ENCODE data around the gene TMEM272.

The TMEM272 gene

GRCh38 chr13:51811046-51811445 lies 33.9 kb downstream of the TMEM272 start:
- Mint-ChIP-seq H3K27me3 (no peaks in the 10 kb centered on the region), H3K36me3 (peaks cover 9% of the 10 kb centered on the region), H3K4me3 (no peak overlapping the region), H3K27ac (no peak overlapping the region), H3K4me1 (peaks cover 29% of the 10 kb centered on the region), H3K9me3 (peaks cover 3% of the 10 kb centered on the region)
- ATAC-seq = no peak

GRCh38 chr13:51808811-51809210 lies 36.2 kb downstream of the TMEM272 start:
- Mint-ChIP-seq H3K27me3 (no peaks in the 10 kb centered on the region), H3K4me3 (no peak overlapping the region), H3K4me1 (peaks cover 34% of the 10 kb centered on the region), H3K36me3 (peaks cover 9% of the 10 kb centered on the region), H3K27ac (no peak overlapping the region), H3K9me3 (peaks cover 3% of the 10 kb centered on the region)
- no peak for ATAC-seq

- Mint-ChIP-seq H3K4me1 (peaks cover 35% of the 10 kb centered on the region), H3K9me3 (peaks cover 3% of the 10 kb centered on the region), H3K27me3 (no peaks in the 10 kb centered on the region), H3K36me3 (peaks cover 9% of the 10 kb centered on the region), H3K4me3 (no peak overlapping the region), H3K27ac (no peak overlapping the region)
- no peak for ATAC-seq
Measured at GRCh38 chr13:51807041-51807440, 37.9 kb downstream of the TMEM272 start.

GRCh38 chr13:51806566-51806965 lies 38.4 kb downstream of the TMEM272 start:
- Mint-ChIP-seq H3K27me3 (no peaks in the 10 kb centered on the region), H3K9me3 (peaks cover 3% of the 10 kb centered on the region), H3K27ac (no peak overlapping the region), H3K4me3 (no peak overlapping the region), H3K4me1 (peaks cover 35% of the 10 kb centered on the region), H3K36me3 (peaks cover 9% of the 10 kb centered on the region)
- no peak for ATAC-seq

- no peak for ATAC-seq
- Mint-ChIP-seq H3K9me3 (peaks cover 3% of the 10 kb centered on the region), H3K27ac (no peak overlapping the region), H3K36me3 (peaks cover 9% of the 10 kb centered on the region), H3K27me3 (no peaks in the 10 kb centered on the region), H3K4me3 (no peak overlapping the region), H3K4me1 (peaks cover 33% of the 10 kb centered on the region)
Measured at GRCh38 chr13:51805925-51806324, 39.1 kb downstream of the TMEM272 start.

GRCh38 chr13:51805313-51805712 lies 39.7 kb downstream of the TMEM272 start:
- Mint-ChIP-seq H3K27me3 (no peaks in the 10 kb centered on the region), H3K9me3 (peaks cover 3% of the 10 kb centered on the region), H3K36me3 (peaks cover 9% of the 10 kb centered on the region), H3K27ac (peak overlapping the region; percentile 96), H3K4me1 (peaks cover 28% of the 10 kb centered on the region), H3K4me3 (peak overlapping the region; percentile 94)
- no peak for ATAC-seq

- no peak for ATAC-seq
- H3K27ac Mint-ChIP-seq = peak overlapping the region; percentile 96
- H3K9me3 Mint-ChIP-seq = peaks cover 3% of the 10 kb centered on the region
- peak overlapping the region; percentile 94 for H3K4me3 Mint-ChIP-seq
- no peaks in the 10 kb centered on the region for H3K27me3 Mint-ChIP-seq
- peaks cover 28% of the 10 kb centered on the region for H3K4me1 Mint-ChIP-seq
- H3K36me3 Mint-ChIP-seq = peaks cover 5% of the 10 kb centered on the region
Measured at GRCh38 chr13:51804295-51805172, 40.4 kb downstream of the TMEM272 start.

- Mint-ChIP-seq H3K27ac (peak within 1 kb of the TSS; percentile 96), H3K4me3 (peak within 1 kb of the TSS; percentile 94), H3K36me3 (no peaks in the 10 kb centered on the region), H3K27me3 (no peaks in the 10 kb centered on the region), H3K9me3 (peaks cover under 1% of the 10 kb centered on the region), H3K4me1 (peaks cover 28% of the 10 kb centered on the region)
- peak; percentile 93 for ATAC-seq
Measured at GRCh38 chr13:51803422-51804294, 41.3 kb downstream of the TMEM272 start, which contains the start of gene DHRS12. Gene DHRS12 (minus strand): TSS chr13:51804163. CDS start chr13:51799659, 4,504 bp downstream.

- H3K4me3 Mint-ChIP-seq = peak overlapping the region; percentile 94
- peaks cover 1% of the 10 kb centered on the region for H3K36me3 Mint-ChIP-seq
- H3K4me1 Mint-ChIP-seq = peaks cover 31% of the 10 kb centered on the region
- H3K27me3 Mint-ChIP-seq = no peaks in the 10 kb centered on the region
- H3K9me3 Mint-ChIP-seq = no peaks in the 10 kb centered on the region
- no peak for ATAC-seq
- H3K27ac Mint-ChIP-seq = peak overlapping the region; percentile 96
Measured at GRCh38 chr13:51802631-51803418, 42.2 kb downstream of the TMEM272 start.

GRCh38 chr13:51801631-51802099 lies 43.3 kb downstream of the TMEM272 start:
- Mint-ChIP-seq H3K4me3 (no peak overlapping the region), H3K27ac (peak overlapping the region; percentile 96), H3K36me3 (peaks cover 6% of the 10 kb centered on the region), H3K4me1 (peaks cover 39% of the 10 kb centered on the region), H3K27me3 (no peaks in the 10 kb centered on the region), H3K9me3 (no peaks in the 10 kb centered on the region)
- no peak for ATAC-seq

- no peaks in the 10 kb centered on the region for H3K9me3 Mint-ChIP-seq
- peak overlapping the region; percentile 46 for H3K27ac Mint-ChIP-seq
- ATAC-seq = no peak
- H3K4me1 Mint-ChIP-seq = peaks cover 50% of the 10 kb centered on the region
- no peaks in the 10 kb centered on the region for H3K27me3 Mint-ChIP-seq
- peaks cover 6% of the 10 kb centered on the region for H3K36me3 Mint-ChIP-seq
- no peak overlapping the region for H3K4me3 Mint-ChIP-seq
Measured at GRCh38 chr13:51800486-51800885, 44.5 kb downstream of the TMEM272 start.

GRCh38 chr13:51799261-51799660 lies 45.7 kb downstream of the TMEM272 start:
- Mint-ChIP-seq H3K36me3 (peaks cover 6% of the 10 kb centered on the region), H3K9me3 (no peaks in the 10 kb centered on the region), H3K4me3 (no peak overlapping the region), H3K27me3 (no peaks in the 10 kb centered on the region), H3K27ac (peak overlapping the region; percentile 46), H3K4me1 (peaks cover 50% of the 10 kb centered on the region)
- ATAC-seq = no peak

GRCh38 chr13:51797664-51798488 lies 47.1 kb downstream of the TMEM272 start:
- no peaks in the 10 kb centered on the region for H3K9me3 Mint-ChIP-seq
- H3K36me3 Mint-ChIP-seq = peaks cover 6% of the 10 kb centered on the region
- H3K4me3 Mint-ChIP-seq = no peak overlapping the region
- peak; percentile 59 for ATAC-seq
- H3K4me1 Mint-ChIP-seq = peaks cover 62% of the 10 kb centered on the region
- peak overlapping the region; percentile 31 for H3K27ac Mint-ChIP-seq
- H3K27me3 Mint-ChIP-seq = no peaks in the 10 kb centered on the region

GRCh38 chr13:51796546-51796945 lies 48.4 kb downstream of the TMEM272 start:
- H3K9me3 Mint-ChIP-seq = no peaks in the 10 kb centered on the region
- H3K27me3 Mint-ChIP-seq = no peaks in the 10 kb centered on the region
- peaks cover 6% of the 10 kb centered on the region for H3K36me3 Mint-ChIP-seq
- peaks cover 57% of the 10 kb centered on the region for H3K4me1 Mint-ChIP-seq
- H3K27ac Mint-ChIP-seq = peak overlapping the region; percentile 22
- no peak overlapping the region for H3K4me3 Mint-ChIP-seq
- ATAC-seq = no peak
